GM19025 (cell line): Measurements from ENCODE around the gene MLLT3.

ENCODE experiments used
- ATAC-seq: cut with Tn5 transposase; IDR thresholded peaks from one replicate; pipeline ENCODE4 v1.9.1; 2021; ENCODE audit warnings: mild to moderate bottlenecking, low read depth, moderate library complexity; ENCODE audit not compliant: unreplicated experiment

MLLT3 gene

DNA sequence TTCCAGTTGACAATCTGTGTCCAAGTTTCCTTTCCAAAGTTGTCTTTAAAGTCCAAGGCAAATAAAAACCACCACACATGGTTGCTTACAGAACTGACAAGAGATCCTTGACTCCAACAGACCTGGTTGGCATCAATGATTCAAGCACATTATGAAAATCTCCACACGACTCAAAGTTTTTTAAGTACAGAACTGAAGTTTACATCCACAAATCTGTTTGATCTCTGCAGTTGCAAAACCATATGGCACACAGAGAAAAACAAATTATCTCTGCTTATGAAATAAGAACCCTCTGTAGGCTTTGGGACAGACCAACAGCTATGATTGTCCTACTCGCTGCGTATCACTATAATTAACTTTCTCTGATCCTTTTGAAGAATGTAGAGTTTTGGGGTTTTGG lies 60.8 kb downstream of the MLLT3 start:
- no peak for ATAC-seq

DNA sequence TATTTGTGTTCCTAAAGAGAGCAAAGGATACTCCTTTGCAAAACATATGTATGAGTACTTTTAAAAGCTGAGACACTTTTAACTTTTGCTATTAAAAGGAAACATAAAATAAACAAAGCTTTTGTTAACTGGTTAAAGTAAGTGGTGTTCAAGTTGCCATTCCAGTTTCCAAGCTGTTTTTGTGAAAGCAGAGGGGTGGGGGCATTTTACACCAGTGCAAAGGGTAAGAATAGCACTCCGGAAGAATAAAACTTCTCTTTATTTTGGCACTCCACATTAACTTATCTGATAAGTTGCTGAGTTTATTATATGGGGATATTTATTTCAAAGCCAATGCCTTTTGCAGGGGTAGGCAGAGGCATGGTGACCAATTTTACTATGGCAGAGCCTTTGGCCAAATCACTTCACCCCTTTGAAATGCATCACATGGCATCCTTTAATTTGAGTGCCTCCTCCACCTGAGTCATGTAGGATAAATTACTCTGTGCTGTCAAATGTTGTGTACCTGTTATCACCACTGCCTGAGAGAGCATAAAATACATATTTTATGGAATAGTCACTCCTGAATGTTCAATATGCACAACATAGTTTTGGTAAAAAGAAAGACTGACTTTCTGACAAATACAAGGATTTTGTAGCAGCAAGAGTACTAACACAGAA lies 62.9 kb downstream of the MLLT3 start:
- no peak for ATAC-seq

DNA sequence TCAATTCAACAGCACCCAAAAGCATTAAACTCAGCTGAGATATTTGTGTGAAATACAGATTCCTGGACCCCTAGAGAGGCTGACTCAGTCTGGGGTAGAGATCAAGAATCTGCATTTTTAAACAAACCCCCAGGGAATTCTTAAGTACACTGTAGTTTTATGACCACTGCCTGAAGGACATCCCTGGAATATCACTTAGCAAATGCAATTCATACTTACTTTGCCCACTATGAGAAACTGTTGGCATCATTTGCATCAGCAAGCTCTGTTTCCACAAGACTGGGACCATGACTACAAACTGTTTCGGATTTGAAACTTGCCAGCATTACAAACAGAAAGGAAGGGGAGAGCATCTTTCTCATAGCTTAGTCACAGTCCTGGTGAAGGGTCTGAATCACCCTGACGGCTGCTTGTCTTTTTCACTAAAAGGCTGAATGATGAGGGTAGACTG lies 63.7 kb downstream of the MLLT3 start:
- no peak for ATAC-seq

- ATAC-seq, result no peak
These were observed 64.3 kb downstream of the MLLT3 start for GRCh38 chr9:20557890-20558565.

DNA sequence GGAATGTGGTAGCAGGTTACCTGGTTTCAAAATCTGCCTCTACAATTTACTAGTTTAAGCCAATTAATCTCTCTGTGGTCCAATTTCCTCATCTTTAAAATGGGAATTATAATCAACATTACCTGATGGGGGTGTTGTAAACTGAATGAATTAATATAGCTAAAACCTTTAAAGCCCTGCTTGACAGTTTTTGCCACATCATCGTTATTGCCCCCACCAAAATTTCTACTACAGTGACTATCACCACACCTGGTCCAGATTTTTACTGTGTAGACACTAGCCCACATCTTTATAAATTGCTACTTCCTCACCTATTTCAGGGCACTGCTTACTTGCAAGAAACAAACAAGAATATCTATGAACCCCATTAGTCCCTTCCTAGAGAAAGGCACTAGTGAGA lies 65.0 kb downstream of the MLLT3 start:
- ATAC-seq, result no peak

GRCh38 chr9:20553558-20554149 lies 68.6 kb downstream of the MLLT3 start:
- no peak for ATAC-seq

- ATAC-seq, result no peak
These were observed 69.3 kb downstream of the MLLT3 start for GRCh38 chr9:20552874-20553557.

DNA sequence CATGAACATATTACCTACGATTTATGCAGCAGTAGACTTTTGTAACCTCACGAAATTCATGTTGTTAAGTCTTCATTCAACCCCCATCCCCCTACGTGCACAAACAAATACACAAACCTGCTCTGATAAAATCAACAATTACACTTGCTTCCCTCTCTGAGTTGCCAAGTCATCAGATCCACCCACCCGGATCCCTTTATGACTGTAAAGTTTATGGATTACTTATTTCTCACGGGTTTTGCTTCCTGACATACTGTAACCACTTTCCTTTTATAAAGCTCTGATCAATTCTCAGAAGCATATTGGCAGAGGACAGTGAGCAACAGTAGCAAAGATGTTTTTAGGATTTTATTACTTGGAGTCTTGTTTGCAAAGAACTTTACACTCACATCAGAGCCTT lies 70.5 kb downstream of the MLLT3 start:
- peak; percentile 60 for ATAC-seq

GRCh38 chr9:20551236-20551635 lies 71.1 kb downstream of the MLLT3 start:
- no peak for ATAC-seq

- no peak for ATAC-seq
These were observed 72.0 kb downstream of the MLLT3 start for GRCh38 chr9:20550326-20550725.

DNA sequence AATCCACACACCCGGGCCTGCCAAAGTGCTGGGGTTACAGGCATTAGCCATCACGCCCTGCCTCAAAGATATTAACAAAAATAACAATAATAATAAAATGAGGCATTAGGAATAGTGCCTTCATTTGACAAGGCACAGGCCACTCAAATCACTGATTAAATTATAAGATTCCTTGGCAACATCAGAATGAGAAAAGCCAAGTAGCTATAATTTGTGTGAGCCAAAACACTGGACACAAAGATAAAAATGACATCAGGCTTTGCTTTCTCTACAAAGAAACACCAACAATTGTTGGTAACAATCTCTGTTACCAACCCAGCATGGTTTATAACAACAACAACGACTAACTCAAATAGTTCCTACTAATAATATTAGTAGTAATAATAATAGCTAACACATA lies 73.2 kb downstream of the MLLT3 start:
- ATAC-seq, result no peak

DNA sequence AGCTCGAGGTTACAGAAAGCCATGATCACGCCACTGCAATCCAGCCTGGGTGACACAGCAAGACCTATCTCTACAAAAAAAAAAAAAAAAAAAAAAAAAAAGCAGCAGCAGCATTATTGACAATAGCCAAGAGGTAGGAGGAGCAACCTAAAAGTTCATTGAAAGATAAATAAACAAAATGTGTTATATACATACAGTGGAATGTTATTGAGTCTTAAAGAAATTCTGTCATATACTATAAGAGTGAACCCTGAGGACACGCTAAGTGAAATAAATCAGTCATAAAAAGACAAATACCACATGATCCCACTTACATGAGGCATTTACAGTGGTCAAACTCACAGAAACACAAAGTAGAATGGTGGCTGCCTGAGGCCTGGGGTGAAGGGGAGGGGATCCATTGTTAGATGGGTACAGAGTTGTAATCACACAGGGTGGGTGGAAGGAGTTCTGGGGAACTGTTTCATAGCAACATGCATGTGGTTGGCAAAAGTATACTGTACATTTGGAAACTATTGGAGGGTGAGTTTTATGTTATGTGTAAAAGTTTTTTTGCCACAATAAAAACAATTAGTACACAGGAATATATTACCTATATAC lies 77.2 kb downstream of the MLLT3 start:
- ATAC-seq, result no peak

- no peak for ATAC-seq
These were observed 82.0 kb downstream of the MLLT3 start for GRCh38 chr9:20540169-20540863.

- no peak for ATAC-seq
These were observed 83.3 kb downstream of the MLLT3 start for GRCh38 chr9:20538956-20539355.

GRCh38 chr9:20538092-20538491 lies 84.2 kb downstream of the MLLT3 start:
- no peak for ATAC-seq

- ATAC-seq, result no peak
These were observed 85.0 kb downstream of the MLLT3 start for GRCh38 chr9:20537294-20537693.

DNA sequence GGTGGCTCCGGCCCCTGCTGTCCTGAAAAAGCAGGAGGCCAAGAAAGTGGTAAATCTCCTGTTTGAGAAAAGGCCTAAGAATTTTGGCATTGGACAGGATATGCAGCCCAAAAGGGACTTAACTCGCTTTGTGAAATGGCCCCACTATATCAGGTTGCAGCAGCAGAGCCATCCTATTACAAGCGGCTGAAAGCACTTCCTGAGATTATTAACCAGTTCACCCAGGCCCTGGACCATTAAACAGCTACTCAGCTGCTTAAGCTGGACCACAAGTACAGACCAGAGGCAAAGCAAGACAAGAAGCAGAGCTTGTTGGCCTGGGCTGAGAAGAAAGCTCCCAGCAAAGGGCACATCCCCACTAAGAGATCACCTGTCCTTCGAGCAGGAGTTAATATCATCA lies 89.7 kb downstream of the MLLT3 start:
- no peak for ATAC-seq

GRCh38 chr9:20529837-20530236 lies 92.5 kb downstream of the MLLT3 start:
- no peak for ATAC-seq

- no peak for ATAC-seq
These were observed 94.0 kb downstream of the MLLT3 start for GRCh38 chr9:20528253-20528652.
